Measurements from ENCODE around the gene PCMT1. TPM values are rescaled to one million over a fixed set of nuclear protein-coding genes. Genes with fewer than 3 reads are reported as not detected.

PCMT1 gene
- total RNA-seq, 2 experiments from 2014 or later, result 14.4 to 15.7 TPM

GRCh38 chr6:149830731-149831307, 81.3 kb downstream of the PCMT1 start:
- intact Hi-C loops (cut with DNase I, micrococcal nuclease), result loop anchor here in 1 of 2 experiments (10.0 kb wide), 1 partner anchor 984 kb away; no protein-coding TSS in a partner anchor
- no peaks in the 10 kb centered on the region for H3K36me3 Mint-ChIP-seq (ENCODE audit: low read depth)
- ATAC-seq (ENCODE audit: poor library complexity) (no peak), DNase-seq (no peak)
- no peaks in the 10 kb centered on the region for H3K9me3 ChIP-seq (ENCODE audit: control insufficient read depth in 1 of 2, insufficient read depth in 1 of 2, low read length in 2 of 2)
- ChIA-PET CTCF (no interaction called here), POLR2A (no interaction called here)
- H3K27ac ChIP-seq (ENCODE audit: low read depth in 1 of 2, low read length in 2 of 2), result no peak overlapping the region
- H3K4me1 Mint-ChIP-seq (ENCODE audit: low read depth), result peaks cover 5% of the 10 kb centered on the region
- H3K36me3 ChIP-seq (ENCODE audit: insufficient read depth, low read length), result no peaks in the 10 kb centered on the region
- no peak overlapping the region for H3K27ac Mint-ChIP-seq
- no peak overlapping the region for H3K4me3 Mint-ChIP-seq
- H3K27me3 Mint-ChIP-seq, result no peaks in the 10 kb centered on the region
- no peaks in the 10 kb centered on the region for H3K27me3 ChIP-seq (ENCODE audit: control insufficient read depth in 1 of 2, insufficient read depth in 2 of 2, low read length in 2 of 2)
- TF ChIP-seq CTCF (IDR thresholded peaks at IDR 0.05), result no peak
- no peaks in the 10 kb centered on the region for H3K4me1 ChIP-seq (ENCODE audit: insufficient read depth, low read length)
- no peaks in the 10 kb centered on the region for H3K9me3 Mint-ChIP-seq
- no peak overlapping the region for H3K4me3 ChIP-seq (ENCODE audit: low read length)

- no peak for TF ChIP-seq CTCF (IDR thresholded peaks at IDR 0.05)
- ChIA-PET POLR2A (no interaction called here), CTCF (no interaction called here)
- Histone ChIP-seq H3K27me3 (ENCODE audit: control insufficient read depth in 1 of 2, insufficient read depth in 2 of 2, low read length in 2 of 2) (no peaks in the 10 kb centered on the region), H3K9me3 (ENCODE audit: control insufficient read depth in 1 of 2, insufficient read depth in 1 of 2, low read length in 2 of 2) (no peaks in the 10 kb centered on the region), H3K4me1 (ENCODE audit: insufficient read depth, low read length) (no peaks in the 10 kb centered on the region), H3K27ac (ENCODE audit: low read depth in 1 of 2, low read length in 2 of 2) (no peak overlapping the region), H3K4me3 (ENCODE audit: low read length) (no peak overlapping the region), H3K36me3 (ENCODE audit: insufficient read depth, low read length) (no peaks in the 10 kb centered on the region)
- H3K27ac Mint-ChIP-seq, result no peak overlapping the region
- intact Hi-C loops (cut with DNase I, micrococcal nuclease), result loop anchor here in 1 of 2 experiments (10.0 kb wide), 1 partner anchor 983 kb away; no protein-coding TSS in a partner anchor
- H3K4me1 Mint-ChIP-seq (ENCODE audit: low read depth), result peaks cover 5% of the 10 kb centered on the region
- ATAC-seq (ENCODE audit: poor library complexity), result no peak
- DNase-seq, result no peak
- no peaks in the 10 kb centered on the region for H3K9me3 Mint-ChIP-seq
- no peaks in the 10 kb centered on the region for H3K27me3 Mint-ChIP-seq
- no peak overlapping the region for H3K4me3 Mint-ChIP-seq
- no peaks in the 10 kb centered on the region for H3K36me3 Mint-ChIP-seq (ENCODE audit: low read depth)
These were observed 81.8 kb downstream of the PCMT1 start for GRCh38 chr6:149831308-149831820.

GRCh38 chr6:149833651-149834050, 84.1 kb downstream of the PCMT1 start:
- no peak overlapping the region for H3K4me3 ChIP-seq (ENCODE audit: low read length)
- no peak overlapping the region for H3K27ac Mint-ChIP-seq
- no peak overlapping the region for H3K27ac ChIP-seq (ENCODE audit: low read depth in 1 of 2, low read length in 2 of 2)
- TF ChIP-seq CTCF (IDR thresholded peaks at IDR 0.05), result no peak
- no peak for DNase-seq
- intact Hi-C loops (cut with DNase I, micrococcal nuclease), result loop anchor here (1.0 to 10.0 kb wide), 6 partner anchors 31 to 981 kb away; partner anchors contain the start of gene LRP11 (in 1 of the 2)
- H3K4me3 Mint-ChIP-seq, result no peak overlapping the region
- peaks cover 5% of the 10 kb centered on the region for H3K4me1 Mint-ChIP-seq (ENCODE audit: low read depth)
- H3K36me3 ChIP-seq (ENCODE audit: insufficient read depth, low read length), result no peaks in the 10 kb centered on the region
- ChIA-PET CTCF (interaction anchor here (2.0 kb wide), 1 partner anchor 91 kb away, joined by 6 read pairs; no protein-coding TSS in a partner anchor), POLR2A (no interaction called here)
- no peak for ATAC-seq (ENCODE audit: poor library complexity)
- H3K9me3 Mint-ChIP-seq, result no peaks in the 10 kb centered on the region
- H3K9me3 ChIP-seq (ENCODE audit: control insufficient read depth in 1 of 2, insufficient read depth in 1 of 2, low read length in 2 of 2), result no peaks in the 10 kb centered on the region
- H3K4me1 ChIP-seq (ENCODE audit: insufficient read depth, low read length), result no peaks in the 10 kb centered on the region
- H3K27me3 Mint-ChIP-seq, result no peaks in the 10 kb centered on the region
- no peaks in the 10 kb centered on the region for H3K36me3 Mint-ChIP-seq (ENCODE audit: low read depth)
- no peaks in the 10 kb centered on the region for H3K27me3 ChIP-seq (ENCODE audit: control insufficient read depth in 1 of 2, insufficient read depth in 2 of 2, low read length in 2 of 2)
